ENCODE data around the gene LAIR1. TPM values are rescaled to one million over a fixed set of nuclear protein-coding genes. Genes with fewer than 3 reads are reported as not detected.

LAIR1 gene
- total and polyA plus RNA-seq, 2 experiments from 2014 or later, result 0.10 to 1.3 TPM

DNA sequence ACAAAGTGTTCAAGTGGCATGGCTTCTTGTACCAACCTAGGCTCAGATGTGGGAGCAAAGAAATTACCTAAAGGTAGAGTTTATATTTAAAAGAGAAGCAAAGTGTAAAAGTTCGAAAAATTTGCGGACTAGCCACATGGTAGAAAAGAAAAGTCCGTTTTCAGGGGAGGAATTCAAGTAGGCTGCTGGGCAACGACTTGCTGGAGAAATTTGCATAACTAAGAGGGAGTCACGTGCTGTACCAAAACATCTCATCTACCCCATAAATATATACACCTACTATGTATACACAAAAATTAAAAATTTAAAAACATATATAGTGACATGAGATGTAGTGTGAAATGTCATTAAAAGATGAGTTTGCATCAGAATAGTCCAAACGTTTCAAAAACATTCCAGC, 2.1 kb upstream of the LAIR1 start:
- no peaks in the 10 kb centered on the region for H3K79me2 ChIP-seq (replicated peaks; ENCODE audit: insufficient read depth)
- H3K27ac ChIP-seq (ENCODE audit: low read depth), result no peak overlapping the region
- Mint-ChIP-seq H3K4me1 (peaks cover 9% of the 10 kb centered on the region; the same call in 2 of the 3 replicates), H3K9me3 (no peaks in the 10 kb centered on the region), H3K4me3 (no peak overlapping the region), H3K27me3 (ENCODE audit: insufficient read depth, low read depth, poor library complexity) (peaks cover 8% of the 10 kb centered on the region), H3K36me3 (ENCODE audit: low read depth) (no peaks in the 10 kb centered on the region), H3K27ac (no peak overlapping the region)
- DNase-seq (ENCODE audit: low spot score), result no peak
- H3K9me2 ChIP-seq (ENCODE audit: insufficient read depth), result no peaks in the 10 kb centered on the region
- no peak overlapping the region for H2AFZ ChIP-seq
- no peaks in the 10 kb centered on the region for H3K36me3 ChIP-seq (ENCODE audit: insufficient read depth)
- H3K4me3 ChIP-seq, result no peak overlapping the region
- ATAC-seq, result no peak
- H3K4me1 ChIP-seq (ENCODE audit: insufficient read depth), result 0 out of 2 replicates have a peak, but pooled peaks cover 3% of the 10 kb centered on the region
- H3F3A ChIP-seq (replicated peaks; ENCODE audit: low read depth), result no peaks in the 10 kb centered on the region
- TF ChIP-seq ZNF114 (CRISPR knock-in tag; IDR thresholded peaks at IDR 0.05) (no peak), NANOG (IDR thresholded peaks at IDR 0.05; ENCODE audit: borderline replicate concordance) (no peak), CREB1 (CRISPR knock-in tag; IDR thresholded peaks at IDR 0.05; ENCODE audit: low read depth) (no peak), POLR2AphosphoS5 (IDR thresholded peaks at IDR 0.05; ENCODE audit: low read depth) (no peak), EZH2 (IDR thresholded peaks at IDR 0.05; ENCODE audit: low read depth, unreplicated experiment) (no peak), JUNB (IDR thresholded peaks at IDR 0.05; ENCODE audit: unreplicated experiment) (no peak), STAT1 (IDR thresholded peaks at IDR 0.05; ENCODE audit: unreplicated experiment) (no peak), ZNF331 (CRISPR knock-in tag; IDR thresholded peaks at IDR 0.05; ENCODE audit: low read depth) (no peak), EZH2phosphoT487 (IDR thresholded peaks at IDR 0.05; ENCODE audit: unreplicated experiment) (no peak)
- TF ChIP-seq, protein P1, sequence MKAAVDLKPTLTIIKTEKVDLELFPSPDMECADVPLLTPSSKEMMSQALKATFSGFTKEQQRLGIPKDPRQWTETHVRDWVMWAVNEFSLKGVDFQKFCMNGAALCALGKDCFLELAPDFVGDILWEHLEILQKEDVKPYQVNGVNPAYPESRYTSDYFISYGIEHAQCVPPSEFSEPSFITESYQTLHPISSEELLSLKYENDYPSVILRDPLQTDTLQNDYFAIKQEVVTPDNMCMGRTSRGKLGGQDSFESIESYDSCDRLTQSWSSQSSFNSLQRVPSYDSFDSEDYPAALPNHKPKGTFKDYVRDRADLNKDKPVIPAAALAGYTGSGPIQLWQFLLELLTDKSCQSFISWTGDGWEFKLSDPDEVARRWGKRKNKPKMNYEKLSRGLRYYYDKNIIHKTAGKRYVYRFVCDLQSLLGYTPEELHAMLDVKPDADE (IDR thresholded peaks at IDR 0.05), result no peak
- TF ChIP-seq, protein P2, sequence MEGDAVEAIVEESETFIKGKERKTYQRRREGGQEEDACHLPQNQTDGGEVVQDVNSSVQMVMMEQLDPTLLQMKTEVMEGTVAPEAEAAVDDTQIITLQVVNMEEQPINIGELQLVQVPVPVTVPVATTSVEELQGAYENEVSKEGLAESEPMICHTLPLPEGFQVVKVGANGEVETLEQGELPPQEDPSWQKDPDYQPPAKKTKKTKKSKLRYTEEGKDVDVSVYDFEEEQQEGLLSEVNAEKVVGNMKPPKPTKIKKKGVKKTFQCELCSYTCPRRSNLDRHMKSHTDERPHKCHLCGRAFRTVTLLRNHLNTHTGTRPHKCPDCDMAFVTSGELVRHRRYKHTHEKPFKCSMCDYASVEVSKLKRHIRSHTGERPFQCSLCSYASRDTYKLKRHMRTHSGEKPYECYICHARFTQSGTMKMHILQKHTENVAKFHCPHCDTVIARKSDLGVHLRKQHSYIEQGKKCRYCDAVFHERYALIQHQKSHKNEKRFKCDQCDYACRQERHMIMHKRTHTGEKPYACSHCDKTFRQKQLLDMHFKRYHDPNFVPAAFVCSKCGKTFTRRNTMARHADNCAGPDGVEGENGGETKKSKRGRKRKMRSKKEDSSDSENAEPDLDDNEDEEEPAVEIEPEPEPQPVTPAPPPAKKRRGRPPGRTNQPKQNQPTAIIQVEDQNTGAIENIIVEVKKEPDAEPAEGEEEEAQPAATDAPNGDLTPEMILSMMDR (conservative IDR thresholded peaks at IDR 0.05; ENCODE audit: low read depth in 2 of 2), result no peak
- TF ChIP-seq, protein P3, sequence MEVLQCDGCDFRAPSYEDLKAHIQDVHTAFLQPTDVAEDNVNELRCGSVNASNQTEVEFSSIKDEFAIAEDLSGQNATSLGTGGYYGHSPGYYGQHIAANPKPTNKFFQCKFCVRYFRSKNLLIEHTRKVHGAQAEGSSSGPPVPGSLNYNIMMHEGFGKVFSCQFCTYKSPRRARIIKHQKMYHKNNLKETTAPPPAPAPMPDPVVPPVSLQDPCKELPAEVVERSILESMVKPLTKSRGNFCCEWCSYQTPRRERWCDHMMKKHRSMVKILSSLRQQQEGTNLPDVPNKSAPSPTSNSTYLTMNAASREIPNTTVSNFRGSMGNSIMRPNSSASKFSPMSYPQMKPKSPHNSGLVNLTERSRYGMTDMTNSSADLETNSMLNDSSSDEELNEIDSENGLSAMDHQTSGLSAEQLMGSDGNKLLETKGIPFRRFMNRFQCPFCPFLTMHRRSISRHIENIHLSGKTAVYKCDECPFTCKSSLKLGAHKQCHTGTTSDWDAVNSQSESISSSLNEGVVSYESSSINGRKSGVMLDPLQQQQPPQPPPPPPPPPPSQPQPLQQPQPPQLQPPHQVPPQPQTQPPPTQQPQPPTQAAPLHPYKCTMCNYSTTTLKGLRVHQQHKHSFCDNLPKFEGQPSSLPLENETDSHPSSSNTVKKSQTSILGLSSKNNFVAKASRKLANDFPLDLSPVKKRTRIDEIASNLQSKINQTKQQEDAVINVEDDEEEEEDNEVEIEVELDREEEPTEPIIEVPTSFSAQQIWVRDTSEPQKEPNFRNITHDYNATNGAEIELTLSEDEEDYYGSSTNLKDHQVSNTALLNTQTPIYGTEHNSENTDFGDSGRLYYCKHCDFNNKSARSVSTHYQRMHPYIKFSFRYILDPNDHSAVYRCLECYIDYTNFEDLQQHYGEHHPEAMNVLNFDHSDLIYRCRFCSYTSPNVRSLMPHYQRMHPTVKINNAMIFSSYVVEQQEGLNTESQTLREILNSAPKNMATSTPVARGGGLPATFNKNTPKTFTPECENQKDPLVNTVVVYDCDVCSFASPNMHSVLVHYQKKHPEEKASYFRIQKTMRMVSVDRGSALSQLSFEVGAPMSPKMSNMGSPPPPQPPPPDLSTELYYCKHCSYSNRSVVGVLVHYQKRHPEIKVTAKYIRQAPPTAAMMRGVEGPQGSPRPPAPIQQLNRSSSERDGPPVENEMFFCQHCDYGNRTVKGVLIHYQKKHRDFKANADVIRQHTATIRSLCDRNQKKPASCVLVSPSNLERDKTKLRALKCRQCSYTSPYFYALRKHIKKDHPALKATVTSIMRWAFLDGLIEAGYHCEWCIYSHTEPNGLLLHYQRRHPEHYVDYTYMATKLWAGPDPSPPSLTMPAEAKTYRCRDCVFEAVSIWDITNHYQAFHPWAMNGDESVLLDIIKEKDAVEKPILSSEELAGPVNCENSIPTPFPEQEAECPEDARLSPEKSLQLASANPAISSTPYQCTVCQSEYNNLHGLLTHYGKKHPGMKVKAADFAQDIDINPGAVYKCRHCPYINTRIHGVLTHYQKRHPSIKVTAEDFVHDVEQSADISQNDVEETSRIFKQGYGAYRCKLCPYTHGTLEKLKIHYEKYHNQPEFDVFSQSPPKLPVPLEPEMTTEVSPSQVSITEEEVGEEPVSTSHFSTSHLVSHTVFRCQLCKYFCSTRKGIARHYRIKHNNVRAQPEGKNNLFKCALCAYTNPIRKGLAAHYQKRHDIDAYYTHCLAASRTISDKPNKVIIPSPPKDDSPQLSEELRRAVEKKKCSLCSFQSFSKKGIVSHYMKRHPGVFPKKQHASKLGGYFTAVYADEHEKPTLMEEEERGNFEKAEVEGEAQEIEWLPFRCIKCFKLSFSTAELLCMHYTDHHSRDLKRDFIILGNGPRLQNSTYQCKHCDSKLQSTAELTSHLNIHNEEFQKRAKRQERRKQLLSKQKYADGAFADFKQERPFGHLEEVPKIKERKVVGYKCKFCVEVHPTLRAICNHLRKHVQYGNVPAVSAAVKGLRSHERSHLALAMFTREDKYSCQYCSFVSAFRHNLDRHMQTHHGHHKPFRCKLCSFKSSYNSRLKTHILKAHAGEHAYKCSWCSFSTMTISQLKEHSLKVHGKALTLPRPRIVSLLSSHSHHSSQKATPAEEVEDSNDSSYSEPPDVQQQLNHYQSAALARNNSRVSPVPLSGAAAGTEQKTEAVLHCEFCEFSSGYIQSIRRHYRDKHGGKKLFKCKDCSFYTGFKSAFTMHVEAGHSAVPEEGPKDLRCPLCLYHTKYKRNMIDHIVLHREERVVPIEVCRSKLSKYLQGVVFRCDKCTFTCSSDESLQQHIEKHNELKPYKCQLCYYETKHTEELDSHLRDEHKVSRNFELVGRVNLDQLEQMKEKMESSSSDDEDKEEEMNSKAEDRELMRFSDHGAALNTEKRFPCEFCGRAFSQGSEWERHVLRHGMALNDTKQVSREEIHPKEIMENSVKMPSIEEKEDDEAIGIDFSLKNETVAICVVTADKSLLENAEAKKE (CRISPR knock-in tag; IDR thresholded peaks at IDR 0.05), result no peak
- TF ChIP-seq, protein P4, sequence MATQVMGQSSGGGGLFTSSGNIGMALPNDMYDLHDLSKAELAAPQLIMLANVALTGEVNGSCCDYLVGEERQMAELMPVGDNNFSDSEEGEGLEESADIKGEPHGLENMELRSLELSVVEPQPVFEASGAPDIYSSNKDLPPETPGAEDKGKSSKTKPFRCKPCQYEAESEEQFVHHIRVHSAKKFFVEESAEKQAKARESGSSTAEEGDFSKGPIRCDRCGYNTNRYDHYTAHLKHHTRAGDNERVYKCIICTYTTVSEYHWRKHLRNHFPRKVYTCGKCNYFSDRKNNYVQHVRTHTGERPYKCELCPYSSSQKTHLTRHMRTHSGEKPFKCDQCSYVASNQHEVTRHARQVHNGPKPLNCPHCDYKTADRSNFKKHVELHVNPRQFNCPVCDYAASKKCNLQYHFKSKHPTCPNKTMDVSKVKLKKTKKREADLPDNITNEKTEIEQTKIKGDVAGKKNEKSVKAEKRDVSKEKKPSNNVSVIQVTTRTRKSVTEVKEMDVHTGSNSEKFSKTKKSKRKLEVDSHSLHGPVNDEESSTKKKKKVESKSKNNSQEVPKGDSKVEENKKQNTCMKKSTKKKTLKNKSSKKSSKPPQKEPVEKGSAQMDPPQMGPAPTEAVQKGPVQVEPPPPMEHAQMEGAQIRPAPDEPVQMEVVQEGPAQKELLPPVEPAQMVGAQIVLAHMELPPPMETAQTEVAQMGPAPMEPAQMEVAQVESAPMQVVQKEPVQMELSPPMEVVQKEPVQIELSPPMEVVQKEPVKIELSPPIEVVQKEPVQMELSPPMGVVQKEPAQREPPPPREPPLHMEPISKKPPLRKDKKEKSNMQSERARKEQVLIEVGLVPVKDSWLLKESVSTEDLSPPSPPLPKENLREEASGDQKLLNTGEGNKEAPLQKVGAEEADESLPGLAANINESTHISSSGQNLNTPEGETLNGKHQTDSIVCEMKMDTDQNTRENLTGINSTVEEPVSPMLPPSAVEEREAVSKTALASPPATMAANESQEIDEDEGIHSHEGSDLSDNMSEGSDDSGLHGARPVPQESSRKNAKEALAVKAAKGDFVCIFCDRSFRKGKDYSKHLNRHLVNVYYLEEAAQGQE (IDR thresholded peaks at IDR 0.05; ENCODE audit: unreplicated experiment), result no peak
- no peaks in the 10 kb centered on the region for H4K20me1 ChIP-seq (replicated peaks; ENCODE audit: insufficient read depth)
- no peaks in the 10 kb centered on the region for H3K27me3 ChIP-seq (ENCODE audit: insufficient read depth)
- no peak overlapping the region for H3K4me2 ChIP-seq

All from GM23338 (cell line).